Fibroblast of skin of right quadriceps (primary cell): ENCODE data around the gene HMGXB4.

Experiments used
- DNase-seq: peaks from one replicate; pipeline ENCODE4 v3.0.0-alpha.2; 2013

HMGXB4 gene

GRCh38 chr22:35258191-35258988, 1.1 kb downstream of the HMGXB4 start:
- peak; percentile 52 for DNase-seq

- DNase-seq: no peak
Measured at GRCh38 chr22:35264986-35265385, 7.7 kb downstream of the HMGXB4 start.

GRCh38 chr22:35266277-35266676, 9.0 kb downstream of the HMGXB4 start:
- no peak for DNase-seq

GRCh38 chr22:35269630-35270029, 12.3 kb downstream of the HMGXB4 start:
- DNase-seq: no peak

GRCh38 chr22:35274154-35274871, 17.0 kb downstream of the HMGXB4 start:
- no peak for DNase-seq

GRCh38 chr22:35275580-35275979, 18.3 kb downstream of the HMGXB4 start:
- peak; percentile 33 for DNase-seq

- no peak for DNase-seq
Measured at GRCh38 chr22:35276019-35276418, 18.7 kb downstream of the HMGXB4 start.

GRCh38 chr22:35288116-35288515, 30.8 kb downstream of the HMGXB4 start:
- no peak for DNase-seq

GRCh38 chr22:35292786-35293185, 35.5 kb downstream of the HMGXB4 start:
- DNase-seq: no peak

GRCh38 chr22:35296051-35296450, 38.8 kb downstream of the HMGXB4 start:
- DNase-seq: no peak

- no peak for DNase-seq
Measured at GRCh38 chr22:35299217-35299672, 42.0 kb downstream of the HMGXB4 start.

- peak; percentile 100 for DNase-seq
Measured at GRCh38 chr22:35299673-35300499, 42.6 kb downstream of the HMGXB4 start, which contains the start of gene TOM1. TSS of gene TOM1 (plus strand) at chr22:35299894. CDS start at chr22:35299929, 35 bp downstream.

GRCh38 chr22:35301372-35301874, 44.1 kb downstream of the HMGXB4 start:
- DNase-seq: peak; percentile 92

GRCh38 chr22:35303029-35303624, 45.8 kb downstream of the HMGXB4 start:
- DNase-seq: peak; percentile 41

- no peak for DNase-seq
Measured at GRCh38 chr22:35305525-35306070, 48.3 kb downstream of the HMGXB4 start.

- no peak for DNase-seq
Measured at GRCh38 chr22:35306350-35306967, 49.2 kb downstream of the HMGXB4 start.

GRCh38 chr22:35307372-35307771, 50.1 kb downstream of the HMGXB4 start:
- DNase-seq: no peak

- DNase-seq: no peak
Measured at GRCh38 chr22:35307892-35308291, 50.6 kb downstream of the HMGXB4 start.

GRCh38 chr22:35308480-35309021, 51.3 kb downstream of the HMGXB4 start:
- no peak for DNase-seq

- DNase-seq: no peak
Measured at GRCh38 chr22:35310556-35311550, 53.6 kb downstream of the HMGXB4 start.
